Mucosa of descending colon (tissue), 3 donors: Measurements from ENCODE around the gene CDS2. TPM values are rescaled to one million over a fixed set of nuclear protein-coding genes. Genes with fewer than 3 reads are reported as not detected.

Experiments used
- ATAC-seq: fragments of 200-7000 bp; cut with Tn5 transposase; one replicate; pipeline ENCODE4 v1.9.1; 2020; ENCODE audit warnings: mild to moderate bottlenecking, moderate library complexity
- DNase-seq, 3 donors: peaks; one replicate each; pipeline ENCODE4 v3.0.0-alpha.2; 2020
- H3K36me3 ChIP-seq: fragments of 200-600 bp; one replicate; pipeline ENCODE4 v1.8.0; 2021; ENCODE audit warnings: low read depth, mild to moderate bottlenecking
- H3K4me1 ChIP-seq: fragments of 200-600 bp; one replicate; pipeline ENCODE4 v1.8.0; 2021; ENCODE audit warnings: low read depth, mild to moderate bottlenecking
- H3K4me3 ChIP-seq: fragments of 200-600 bp; one replicate; pipeline ENCODE4 v1.8.0; 2021; ENCODE audit warnings: mild to moderate bottlenecking
- H3K9me3 ChIP-seq: fragments of 200-600 bp; one replicate; pipeline ENCODE4 v1.8.0; 2021; ENCODE audit warnings: mild to moderate bottlenecking
- intact Hi-C, 2 donors: fragments of 100-400 bp; cut with DNase I in 1 of 2; cut with micrococcal nuclease in 1 of 2; formaldehyde crosslinking; loops; one replicate each; pipeline versions ENCODE4 v1.11.0 to v1.11.1; 2022; cut with DNase I, micrococcal nuclease
- total RNA-seq, 3 donors: library from RNA; stranded (reverse); fragmentation: NEBNext Ultra II Directional in 2 of 3; extraction: Animal tissue kit (Norgen Biotek cat#: 25700) in 2 of 3; gene quantifications; one replicate each; pipeline versions ENCODE4 v1.2.1 to v1.2.4, GENCODE V29; 2021 to 2023
- TF ChIP-seq, protein P1 (sequence below): fragments of 200-600 bp; IDR thresholded peaks from one replicate; pipeline ENCODE4 v1.8.0; 2022; ENCODE audit warnings: antibody characterized with exemption, mild to moderate bottlenecking
- donor health status: DM: no; HTN: no; CAD: no; lungs with moderate emphysema.
- donor health status: DM: no; HTN: no; CAD: no.
- donor health status: DM: no; HTN: yes; CAD: no.

The CDS2 gene
- total RNA-seq, 3 donors from 2014 or later = 37.9 to 59.5 (median 39.6) TPM

GRCh38 chr20:5217616-5218015 lies 90.8 kb downstream of the CDS2 start:
- no peak for DNase-seq
- Histone ChIP-seq H3K9me3 (no peaks in the 10 kb centered on the region), H3K36me3 (no peaks in the 10 kb centered on the region), H3K4me1 (no peaks in the 10 kb centered on the region), H3K4me3 (no peak overlapping the region)
- no peak for ATAC-seq
- intact Hi-C loops = no loop called here
- TF ChIP-seq, protein P1, sequence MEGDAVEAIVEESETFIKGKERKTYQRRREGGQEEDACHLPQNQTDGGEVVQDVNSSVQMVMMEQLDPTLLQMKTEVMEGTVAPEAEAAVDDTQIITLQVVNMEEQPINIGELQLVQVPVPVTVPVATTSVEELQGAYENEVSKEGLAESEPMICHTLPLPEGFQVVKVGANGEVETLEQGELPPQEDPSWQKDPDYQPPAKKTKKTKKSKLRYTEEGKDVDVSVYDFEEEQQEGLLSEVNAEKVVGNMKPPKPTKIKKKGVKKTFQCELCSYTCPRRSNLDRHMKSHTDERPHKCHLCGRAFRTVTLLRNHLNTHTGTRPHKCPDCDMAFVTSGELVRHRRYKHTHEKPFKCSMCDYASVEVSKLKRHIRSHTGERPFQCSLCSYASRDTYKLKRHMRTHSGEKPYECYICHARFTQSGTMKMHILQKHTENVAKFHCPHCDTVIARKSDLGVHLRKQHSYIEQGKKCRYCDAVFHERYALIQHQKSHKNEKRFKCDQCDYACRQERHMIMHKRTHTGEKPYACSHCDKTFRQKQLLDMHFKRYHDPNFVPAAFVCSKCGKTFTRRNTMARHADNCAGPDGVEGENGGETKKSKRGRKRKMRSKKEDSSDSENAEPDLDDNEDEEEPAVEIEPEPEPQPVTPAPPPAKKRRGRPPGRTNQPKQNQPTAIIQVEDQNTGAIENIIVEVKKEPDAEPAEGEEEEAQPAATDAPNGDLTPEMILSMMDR = no peak

- no peaks in the 10 kb centered on the region for H3K9me3 ChIP-seq
- H3K4me1 ChIP-seq = no peaks in the 10 kb centered on the region
- H3K36me3 ChIP-seq = no peaks in the 10 kb centered on the region
- intact Hi-C loops = no loop called here
- ATAC-seq (no peak), DNase-seq (no peak)
- TF ChIP-seq, protein P1 = no peak
- H3K4me3 ChIP-seq = no peak overlapping the region
Measured at GRCh38 chr20:5220321-5221060, 93.7 kb downstream of the CDS2 start.

DNA sequence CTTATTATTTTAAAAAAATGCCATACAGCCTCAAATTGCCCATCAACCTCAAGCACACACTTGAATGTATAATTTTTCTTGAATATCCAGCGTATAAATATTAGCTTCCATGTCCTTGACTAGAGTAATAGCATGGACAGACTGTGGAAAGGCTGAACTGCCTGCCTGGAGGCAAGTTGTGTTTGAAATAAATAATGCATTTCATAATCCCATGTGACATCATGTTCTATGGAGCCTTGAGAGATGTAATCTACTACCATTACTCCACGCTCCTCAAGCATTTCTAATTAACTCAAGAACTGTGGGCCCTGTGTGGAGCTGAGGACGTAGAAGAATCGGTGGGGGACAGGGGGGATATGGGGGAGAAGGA lies 94.2 kb downstream of the CDS2 start:
- H3K4me1 ChIP-seq = no peaks in the 10 kb centered on the region
- ATAC-seq (no peak), DNase-seq (no peak)
- intact Hi-C loops = no loop called here
- no peak overlapping the region for H3K4me3 ChIP-seq
- TF ChIP-seq, protein P1 = no peak
- H3K36me3 ChIP-seq = no peaks in the 10 kb centered on the region
- no peaks in the 10 kb centered on the region for H3K9me3 ChIP-seq

- TF ChIP-seq, protein P1 = peak; percentile 70
- ATAC-seq (peak; percentile 85), DNase-seq (peak in 2 of 3 donors; percentile 58 to 73)
- H3K9me3 ChIP-seq = no peaks in the 10 kb centered on the region
- intact Hi-C loops = no loop called here
- H3K36me3 ChIP-seq = no peaks in the 10 kb centered on the region
- H3K4me3 ChIP-seq = no peak overlapping the region
- H3K4me1 ChIP-seq = no peaks in the 10 kb centered on the region
Measured at GRCh38 chr20:5222919-5223634, 96.3 kb downstream of the CDS2 start.

GRCh38 chr20:5230544-5230943 lies 103.7 kb downstream of the CDS2 start:
- Histone ChIP-seq H3K9me3 (no peaks in the 10 kb centered on the region), H3K4me1 (no peaks in the 10 kb centered on the region), H3K36me3 (no peaks in the 10 kb centered on the region), H3K4me3 (no peak overlapping the region)
- intact Hi-C loops = no loop called here
- TF ChIP-seq, protein P1 = no peak
- DNase-seq = no peak
- no peak for ATAC-seq
